ENCODE measurements around the gene PRDM5. TPM values are rescaled to one million over a fixed set of nuclear protein-coding genes. Genes with fewer than 3 reads are reported as not detected.

The PRDM5 gene
- total RNA-seq, 1 donor from 2014 or later, result 6.5 TPM

DNA sequence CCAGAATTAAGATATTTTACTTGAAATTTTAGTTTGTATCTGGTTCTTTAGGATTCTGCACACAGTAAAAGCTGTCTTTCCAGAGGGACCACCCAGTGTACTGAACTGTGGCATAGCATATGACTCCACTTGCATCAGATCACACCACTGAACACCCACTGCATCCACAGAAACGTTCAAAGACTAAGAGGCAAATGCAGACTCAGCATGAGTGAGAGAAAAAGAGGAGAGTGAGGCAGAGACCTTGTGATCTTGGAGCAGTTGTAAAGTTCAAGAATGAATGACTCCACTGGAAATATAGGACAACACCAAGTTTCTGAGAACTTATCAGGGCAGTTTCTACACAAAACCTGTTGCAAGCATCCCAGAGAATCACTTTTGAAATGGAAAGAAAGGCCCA lies 20.8 kb downstream of the PRDM5 start:
- Histone ChIP-seq H2AFZ (ENCODE audit: low read depth, low read length) (no peak overlapping the region), H3K9me3 (ENCODE audit: insufficient read depth, low read depth, low read length) (no peaks in the 10 kb centered on the region), H4K20me1 (ENCODE audit: insufficient read depth, low read length) (no peaks in the 10 kb centered on the region), H3K4me3 (ENCODE audit: insufficient read depth, low read depth, low read length) (no peak overlapping the region), H3K27ac (ENCODE audit: low read depth, low read length) (no peak overlapping the region), H3K4me1 (ENCODE audit: insufficient read depth, low read length) (no peaks in the 10 kb centered on the region), H3K79me2 (ENCODE audit: insufficient read depth, low read length) (no peaks in the 10 kb centered on the region), H3K9ac (ENCODE audit: low read length) (no peak overlapping the region), H3K27me3 (ENCODE audit: insufficient read depth, low read length) (no peaks in the 10 kb centered on the region), H3K36me3 (ENCODE audit: insufficient read depth, low read length) (no peaks in the 10 kb centered on the region), H3K4me2 (ENCODE audit: low read length) (no peak overlapping the region)
- FAIRE-seq (no peak), DNase-seq (ENCODE audit: low read depth) (no peak)
- no peak for TF ChIP-seq EZH2 (IDR thresholded peaks at IDR 0.05; ENCODE audit: insufficient read depth, low read length)
- TF ChIP-seq, protein P1, sequence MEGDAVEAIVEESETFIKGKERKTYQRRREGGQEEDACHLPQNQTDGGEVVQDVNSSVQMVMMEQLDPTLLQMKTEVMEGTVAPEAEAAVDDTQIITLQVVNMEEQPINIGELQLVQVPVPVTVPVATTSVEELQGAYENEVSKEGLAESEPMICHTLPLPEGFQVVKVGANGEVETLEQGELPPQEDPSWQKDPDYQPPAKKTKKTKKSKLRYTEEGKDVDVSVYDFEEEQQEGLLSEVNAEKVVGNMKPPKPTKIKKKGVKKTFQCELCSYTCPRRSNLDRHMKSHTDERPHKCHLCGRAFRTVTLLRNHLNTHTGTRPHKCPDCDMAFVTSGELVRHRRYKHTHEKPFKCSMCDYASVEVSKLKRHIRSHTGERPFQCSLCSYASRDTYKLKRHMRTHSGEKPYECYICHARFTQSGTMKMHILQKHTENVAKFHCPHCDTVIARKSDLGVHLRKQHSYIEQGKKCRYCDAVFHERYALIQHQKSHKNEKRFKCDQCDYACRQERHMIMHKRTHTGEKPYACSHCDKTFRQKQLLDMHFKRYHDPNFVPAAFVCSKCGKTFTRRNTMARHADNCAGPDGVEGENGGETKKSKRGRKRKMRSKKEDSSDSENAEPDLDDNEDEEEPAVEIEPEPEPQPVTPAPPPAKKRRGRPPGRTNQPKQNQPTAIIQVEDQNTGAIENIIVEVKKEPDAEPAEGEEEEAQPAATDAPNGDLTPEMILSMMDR (IDR thresholded peaks at IDR 0.05; ENCODE audit: insufficient read depth, low read depth, low read length), result no peak
- Mint-ChIP-seq H3K9me3 (ENCODE audit: unreplicated experiment) (no peaks in the 10 kb centered on the region), H3K4me1 (ENCODE audit: low read depth, unreplicated experiment) (peaks cover 3% of the 10 kb centered on the region), H3K36me3 (ENCODE audit: low read depth, unreplicated experiment) (peaks cover 9% of the 10 kb centered on the region), H3K4me3 (ENCODE audit: unreplicated experiment) (no peak overlapping the region), H3K27me3 (ENCODE audit: low read depth, unreplicated experiment) (no peaks in the 10 kb centered on the region), H3K27ac (ENCODE audit: unreplicated experiment) (no peak overlapping the region)

DNA sequence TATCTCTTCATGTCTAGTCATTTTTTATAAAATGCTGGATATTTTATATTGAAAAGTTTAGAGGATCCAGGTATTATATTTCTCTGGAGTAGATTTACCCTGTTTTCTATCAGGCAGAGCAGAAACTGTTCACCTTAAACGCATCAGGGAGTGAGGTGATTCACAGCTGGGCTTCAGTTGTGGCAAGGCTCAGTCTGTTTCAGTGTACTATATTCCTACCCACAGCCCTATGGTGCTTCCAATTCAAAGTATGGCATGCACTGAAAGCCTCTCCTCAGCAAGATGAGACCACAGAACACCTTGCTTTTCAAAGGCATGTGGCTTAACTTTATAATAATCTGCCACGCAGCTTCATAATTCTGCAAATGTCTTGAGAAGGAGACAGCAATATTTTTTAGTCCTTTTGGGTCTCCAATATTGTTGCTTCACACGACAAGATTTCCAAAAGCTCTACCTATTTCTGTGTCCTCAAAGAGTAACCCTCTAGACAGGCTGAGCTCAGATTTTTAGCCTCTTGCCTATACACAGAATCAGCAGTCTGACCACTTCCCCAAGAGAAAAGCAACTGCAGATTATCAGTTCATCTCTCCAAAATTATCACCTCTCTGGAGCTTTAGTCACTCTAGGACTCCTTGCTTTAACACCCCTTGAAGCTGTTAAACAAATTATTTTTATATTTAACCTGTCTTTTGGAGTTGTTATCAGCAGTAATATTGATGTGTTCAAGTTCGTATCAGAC lies 24.4 kb downstream of the PRDM5 start:
- H3K79me2 ChIP-seq (ENCODE audit: insufficient read depth, low read length), result no peaks in the 10 kb centered on the region
- TF ChIP-seq EZH2 (IDR thresholded peaks at IDR 0.05; ENCODE audit: insufficient read depth, low read length), result no peak
- TF ChIP-seq, protein P1 (IDR thresholded peaks at IDR 0.05; ENCODE audit: insufficient read depth, low read depth, low read length), result no peak
- no peak overlapping the region for H3K27ac ChIP-seq (ENCODE audit: low read depth, low read length)
- peaks cover 3% of the 10 kb centered on the region for H3K4me1 Mint-ChIP-seq (ENCODE audit: low read depth, unreplicated experiment)
- FAIRE-seq (no peak), DNase-seq (ENCODE audit: low read depth) (no peak)
- H3K9ac ChIP-seq (ENCODE audit: low read length), result no peak overlapping the region
- no peaks in the 10 kb centered on the region for H3K9me3 ChIP-seq (ENCODE audit: insufficient read depth, low read depth, low read length)
- peaks cover 4% of the 10 kb centered on the region for H3K36me3 Mint-ChIP-seq (ENCODE audit: low read depth, unreplicated experiment)
- H3K4me2 ChIP-seq (ENCODE audit: low read length), result no peak overlapping the region
- H3K27me3 ChIP-seq (ENCODE audit: insufficient read depth, low read length), result no peaks in the 10 kb centered on the region
- H4K20me1 ChIP-seq (ENCODE audit: insufficient read depth, low read length), result no peaks in the 10 kb centered on the region
- no peaks in the 10 kb centered on the region for H3K36me3 ChIP-seq (ENCODE audit: insufficient read depth, low read length)
- H3K27ac Mint-ChIP-seq (ENCODE audit: unreplicated experiment), result no peak overlapping the region
- H3K4me3 Mint-ChIP-seq (ENCODE audit: unreplicated experiment), result no peak overlapping the region
- no peak overlapping the region for H3K4me3 ChIP-seq (ENCODE audit: insufficient read depth, low read depth, low read length)
- no peaks in the 10 kb centered on the region for H3K9me3 Mint-ChIP-seq (ENCODE audit: unreplicated experiment)
- H3K4me1 ChIP-seq (ENCODE audit: insufficient read depth, low read length), result no peaks in the 10 kb centered on the region
- H2AFZ ChIP-seq (ENCODE audit: low read depth, low read length), result no peak overlapping the region
- H3K27me3 Mint-ChIP-seq (ENCODE audit: low read depth, unreplicated experiment), result no peaks in the 10 kb centered on the region

- H3K4me1 ChIP-seq (ENCODE audit: insufficient read depth, low read length), result no peaks in the 10 kb centered on the region
- no peaks in the 10 kb centered on the region for H3K36me3 ChIP-seq (ENCODE audit: insufficient read depth, low read length)
- no peak overlapping the region for H3K4me2 ChIP-seq (ENCODE audit: low read length)
- no peaks in the 10 kb centered on the region for H3K9me3 ChIP-seq (ENCODE audit: insufficient read depth, low read depth, low read length)
- no peak overlapping the region for H3K4me3 ChIP-seq (ENCODE audit: insufficient read depth, low read depth, low read length)
- peaks cover 3% of the 10 kb centered on the region for H3K4me1 Mint-ChIP-seq (ENCODE audit: low read depth, unreplicated experiment)
- no peaks in the 10 kb centered on the region for H3K27me3 Mint-ChIP-seq (ENCODE audit: low read depth, unreplicated experiment)
- no peak for TF ChIP-seq EZH2 (IDR thresholded peaks at IDR 0.05; ENCODE audit: insufficient read depth, low read length)
- TF ChIP-seq, protein P1 (IDR thresholded peaks at IDR 0.05; ENCODE audit: insufficient read depth, low read depth, low read length), result no peak
- H3K4me3 Mint-ChIP-seq (ENCODE audit: unreplicated experiment), result no peak overlapping the region
- FAIRE-seq (no peak), DNase-seq (ENCODE audit: low read depth) (no peak)
- no peak overlapping the region for H3K9ac ChIP-seq (ENCODE audit: low read length)
- H3K9me3 Mint-ChIP-seq (ENCODE audit: unreplicated experiment), result peaks cover 3% of the 10 kb centered on the region
- no peak overlapping the region for H2AFZ ChIP-seq (ENCODE audit: low read depth, low read length)
- no peaks in the 10 kb centered on the region for H3K79me2 ChIP-seq (ENCODE audit: insufficient read depth, low read length)
- no peaks in the 10 kb centered on the region for H4K20me1 ChIP-seq (ENCODE audit: insufficient read depth, low read length)
- no peaks in the 10 kb centered on the region for H3K27me3 ChIP-seq (ENCODE audit: insufficient read depth, low read length)
- no peak overlapping the region for H3K27ac ChIP-seq (ENCODE audit: low read depth, low read length)
- H3K27ac Mint-ChIP-seq (ENCODE audit: unreplicated experiment), result no peak overlapping the region
- H3K36me3 Mint-ChIP-seq (ENCODE audit: low read depth, unreplicated experiment), result peaks cover 7% of the 10 kb centered on the region
Observed at GRCh38 chr4:120895554-120895953, 27.0 kb downstream of the PRDM5 start.
